HUDEP-2 (cell line): ENCODE data around the gene PAPLN.

Source experiments
- DNase-seq, 76 experiments: peaks; one replicate each; lab custom pipeline; 2025; ENCODE audit not compliant: unreplicated experiment in 76 of 76; lab: John Stamatoyannopoulos, UW

PAPLN gene

GRCh38 chr14:73243341-73243740, 6.0 kb downstream of the PAPLN start:
- no peak for DNase-seq

- no peak for DNase-seq
Measured at GRCh38 chr14:73243748-73244147, 6.4 kb downstream of the PAPLN start.

GRCh38 chr14:73244541-73245290, 7.4 kb downstream of the PAPLN start:
- no peak for DNase-seq

- peak in 46 of 76 experiments; percentile 5 to 66 (median 34) for DNase-seq
Measured at GRCh38 chr14:73245480-73246325, 8.4 kb downstream of the PAPLN start.

- DNase-seq: no peak
Measured at GRCh38 chr14:73246387-73247150, 9.3 kb downstream of the PAPLN start.

GRCh38 chr14:73248108-73248868, 11.0 kb downstream of the PAPLN start:
- DNase-seq: peak in 24 of 76 experiments; percentile 6 to 53 (median 16)

GRCh38 chr14:73249108-73249507, 11.8 kb downstream of the PAPLN start:
- DNase-seq: no peak

GRCh38 chr14:73249564-73250316, 12.4 kb downstream of the PAPLN start:
- no peak for DNase-seq

GRCh38 chr14:73250317-73250713, 13.0 kb downstream of the PAPLN start:
- DNase-seq: no peak

- DNase-seq: no peak
Measured at GRCh38 chr14:73250781-73251500, 13.6 kb downstream of the PAPLN start.

GRCh38 chr14:73251516-73252215, 14.4 kb downstream of the PAPLN start:
- no peak for DNase-seq

- DNase-seq: no peak
Measured at GRCh38 chr14:73252491-73253322, 15.4 kb downstream of the PAPLN start.

- no peak for DNase-seq
Measured at GRCh38 chr14:73253323-73253610, 16.0 kb downstream of the PAPLN start.

GRCh38 chr14:73253721-73254120, 16.4 kb downstream of the PAPLN start:
- DNase-seq: no peak

- DNase-seq: no peak
Measured at GRCh38 chr14:73254247-73255004, 17.1 kb downstream of the PAPLN start.

- no peak for DNase-seq
Measured at GRCh38 chr14:73255005-73255400, 17.7 kb downstream of the PAPLN start.

- no peak for DNase-seq
Measured at GRCh38 chr14:73255693-73256225, 18.5 kb downstream of the PAPLN start.
